Measurements from ENCODE around the gene USP47. TPM values are rescaled to one million over a fixed set of nuclear protein-coding genes. Genes with fewer than 3 reads are reported as not detected.

Gene USP47
- total and polyA plus RNA-seq, 2 donors: 37.6 to 170 TPM

GRCh38 chr11:11965192-11965591 lies 123.4 kb downstream of the USP47 start:
- H3K27ac ChIP-seq (ENCODE audit: low read depth): no peak overlapping the region
- no peaks in the 10 kb centered on the region for H3K4me1 ChIP-seq (ENCODE audit: insufficient read depth)
- no peak for DNase-seq (ENCODE audit: extremely low spot score)
- no peaks in the 10 kb centered on the region for H3K36me3 ChIP-seq (ENCODE audit: insufficient read depth)
- 81% methylated on average over 3 of the region's 3 CpGs for WGBS
- no peak overlapping the region for H3K4me3 ChIP-seq (ENCODE audit: low read depth, low read length)

GRCh38 chr11:11965656-11966353 lies 124.0 kb downstream of the USP47 start:
- Histone ChIP-seq H3K4me1 (ENCODE audit: insufficient read depth) (no peaks in the 10 kb centered on the region), H3K27ac (ENCODE audit: low read depth) (no peak overlapping the region), H3K36me3 (ENCODE audit: insufficient read depth) (no peaks in the 10 kb centered on the region), H3K4me3 (ENCODE audit: low read depth, low read length) (no peak overlapping the region)
- 94% methylated on average over 10 of the region's 10 CpGs for WGBS
- no peak for DNase-seq (ENCODE audit: extremely low spot score)

DNA sequence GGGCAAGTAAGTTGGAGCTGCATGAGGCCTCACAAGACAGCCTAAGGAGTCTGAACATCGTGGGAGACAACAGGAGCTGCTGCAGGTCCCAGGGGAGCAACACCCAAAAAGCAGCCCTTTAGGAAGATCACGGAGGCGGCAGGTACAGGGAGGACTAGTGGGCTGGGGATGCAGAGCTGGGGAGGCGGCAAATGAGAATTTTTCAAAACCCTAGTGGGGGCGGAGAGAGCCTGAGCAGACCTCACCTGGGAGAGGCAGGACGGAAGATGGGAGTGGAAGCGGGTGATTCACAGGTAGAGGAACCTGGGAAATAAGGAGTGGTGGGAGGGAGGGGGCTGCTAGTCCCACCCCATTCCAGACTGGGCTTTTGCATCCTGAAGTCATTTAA lies 124.6 kb downstream of the USP47 start:
- Histone ChIP-seq H3K4me3 (ENCODE audit: low read depth, low read length) (no peak overlapping the region), H3K27ac (ENCODE audit: low read depth) (no peak overlapping the region), H3K36me3 (ENCODE audit: insufficient read depth) (no peaks in the 10 kb centered on the region), H3K4me1 (ENCODE audit: insufficient read depth) (no peaks in the 10 kb centered on the region)
- WGBS: 97% methylated on average over 7 of the region's 7 CpGs
- DNase-seq (ENCODE audit: extremely low spot score): no peak

DNA sequence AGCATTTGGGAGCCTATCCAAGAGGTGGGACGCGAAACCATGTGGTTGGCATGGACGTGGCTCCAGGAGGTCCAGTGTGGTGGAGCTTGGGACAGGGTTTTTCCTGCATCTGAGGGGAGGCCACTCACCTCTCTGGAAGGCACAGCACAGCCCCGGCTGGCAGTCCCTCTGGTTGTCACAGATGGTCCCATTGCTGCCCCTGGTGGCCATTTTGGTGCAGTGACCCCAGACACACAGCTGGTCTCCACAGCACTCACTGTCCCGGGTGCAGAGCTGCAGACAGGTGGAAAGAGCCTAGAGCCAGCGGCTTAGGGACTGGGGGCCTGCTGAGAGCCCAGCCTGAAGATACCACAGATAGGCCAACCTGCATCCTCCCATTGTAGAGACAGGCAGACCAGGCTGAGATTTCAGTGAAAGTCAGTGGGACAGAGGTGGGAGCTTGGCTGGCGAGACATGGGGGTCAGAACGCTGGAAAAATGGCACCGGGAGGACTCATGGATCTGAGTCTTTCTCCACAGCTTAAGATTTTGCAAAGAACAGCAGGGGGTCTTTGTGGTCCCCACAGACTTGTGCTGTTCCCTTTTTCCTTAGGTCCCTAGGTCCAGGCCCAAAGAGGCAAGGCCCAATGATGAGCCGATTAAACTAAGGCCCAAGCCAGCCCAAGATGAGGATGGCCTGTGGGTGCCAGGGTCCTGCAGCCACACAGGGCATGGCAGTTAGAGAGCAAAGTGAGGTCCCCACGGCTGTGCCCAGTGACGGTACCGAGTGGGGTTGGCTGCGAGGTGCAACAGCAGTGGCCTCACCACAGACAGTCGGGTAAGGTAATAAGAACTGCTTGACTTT lies 125.3 kb downstream of the USP47 start:
- 80% methylated on average over 15 of the region's 15 CpGs for WGBS
- DNase-seq (ENCODE audit: extremely low spot score): no peak
- H3K27ac ChIP-seq (ENCODE audit: low read depth): no peak overlapping the region
- no peak overlapping the region for H3K4me3 ChIP-seq (ENCODE audit: low read depth, low read length)
- no peaks in the 10 kb centered on the region for H3K36me3 ChIP-seq (ENCODE audit: insufficient read depth)
- H3K4me1 ChIP-seq (ENCODE audit: insufficient read depth): no peaks in the 10 kb centered on the region

DNA sequence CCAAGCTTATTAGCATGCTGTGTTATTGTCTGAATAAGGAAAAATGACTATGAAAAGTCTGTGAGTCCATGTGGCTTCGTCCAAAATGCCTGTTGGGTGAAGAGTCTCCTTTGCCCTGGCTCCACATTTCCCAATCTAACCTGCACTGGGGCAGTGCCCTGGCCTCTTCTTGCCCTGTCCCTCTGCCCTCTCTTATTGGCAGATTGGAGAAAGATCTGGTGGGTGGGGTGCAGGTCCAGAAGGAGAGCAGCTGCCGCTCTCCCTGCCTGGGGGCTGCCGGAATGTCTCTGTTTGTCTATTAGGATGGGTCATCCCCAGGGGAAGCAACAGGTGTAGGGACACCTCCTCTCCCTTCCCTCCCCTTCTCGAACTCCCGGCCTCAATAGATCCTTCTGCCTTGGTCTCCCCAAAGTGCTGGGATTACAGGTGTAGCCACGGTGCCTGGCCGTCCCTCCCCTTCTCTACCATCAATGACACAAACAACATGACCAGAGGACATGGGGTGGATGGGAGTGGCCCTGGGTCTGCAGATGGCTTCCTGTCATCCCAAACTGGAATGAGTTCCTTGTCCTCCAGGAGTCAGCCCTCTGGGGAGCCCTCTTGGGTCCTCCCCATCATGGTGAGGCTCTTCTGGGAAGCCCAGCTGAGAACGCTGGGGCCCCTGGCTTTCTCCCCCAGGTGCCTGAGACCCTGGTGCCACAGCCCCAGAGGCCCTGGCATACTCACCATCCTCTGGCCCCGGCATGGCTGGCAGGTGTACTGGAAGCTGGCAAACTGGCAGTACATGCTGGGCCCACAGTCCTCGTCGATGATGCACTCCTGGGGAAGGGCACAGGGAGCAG lies 126.1 kb downstream of the USP47 start:
- Histone ChIP-seq H3K36me3 (ENCODE audit: insufficient read depth) (no peaks in the 10 kb centered on the region), H3K27ac (ENCODE audit: low read depth) (no peak overlapping the region), H3K4me1 (ENCODE audit: insufficient read depth) (no peaks in the 10 kb centered on the region), H3K4me3 (ENCODE audit: low read depth, low read length) (no peak overlapping the region)
- WGBS: 91% methylated on average over 11 of the region's 11 CpGs
- DNase-seq (ENCODE audit: extremely low spot score): no peak

DNA sequence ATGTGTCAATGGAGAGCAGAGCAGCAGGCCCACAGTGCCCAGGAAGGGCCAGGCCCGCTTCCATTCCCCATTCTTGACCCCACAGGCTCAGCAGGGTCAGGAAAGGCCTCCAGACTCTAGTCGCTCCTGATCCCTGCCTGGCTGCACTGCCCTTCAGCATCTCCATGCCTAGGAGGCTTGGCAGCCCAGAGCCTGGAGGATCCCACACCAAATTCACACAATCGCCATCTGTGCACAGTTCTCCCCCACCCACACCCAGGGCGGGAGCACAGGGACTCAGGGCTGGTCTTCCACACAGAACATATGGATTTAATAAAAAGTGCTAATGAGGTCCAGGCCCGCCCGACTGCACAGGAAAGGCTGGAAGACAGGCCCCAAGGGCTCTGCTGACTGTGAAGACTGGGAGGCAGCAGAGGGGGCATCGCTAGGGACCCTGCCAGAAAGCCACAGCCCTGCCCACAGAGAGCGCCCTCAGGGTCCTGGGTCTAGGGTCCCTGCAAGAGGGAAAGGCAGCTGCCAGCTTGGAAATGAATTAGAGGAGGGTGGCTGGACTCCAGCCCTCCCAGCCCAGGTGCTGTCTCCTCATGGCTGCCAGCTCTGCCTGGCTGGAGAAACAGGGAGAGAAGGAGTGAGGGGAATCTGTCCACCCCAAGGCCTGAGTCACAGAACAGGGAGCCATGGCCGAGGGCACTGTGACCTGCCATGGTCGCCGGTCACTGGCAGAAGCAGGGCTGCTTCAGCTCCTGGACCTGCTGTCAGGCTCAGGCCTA lies 126.9 kb downstream of the USP47 start:
- no peak overlapping the region for H3K27ac ChIP-seq (ENCODE audit: low read depth)
- no peak for DNase-seq (ENCODE audit: extremely low spot score)
- WGBS: 73% methylated on average over 11 of the region's 11 CpGs
- no peaks in the 10 kb centered on the region for H3K4me1 ChIP-seq (ENCODE audit: insufficient read depth)
- H3K36me3 ChIP-seq (ENCODE audit: insufficient read depth): no peaks in the 10 kb centered on the region
- H3K4me3 ChIP-seq (ENCODE audit: low read depth, low read length): no peak overlapping the region

DNA sequence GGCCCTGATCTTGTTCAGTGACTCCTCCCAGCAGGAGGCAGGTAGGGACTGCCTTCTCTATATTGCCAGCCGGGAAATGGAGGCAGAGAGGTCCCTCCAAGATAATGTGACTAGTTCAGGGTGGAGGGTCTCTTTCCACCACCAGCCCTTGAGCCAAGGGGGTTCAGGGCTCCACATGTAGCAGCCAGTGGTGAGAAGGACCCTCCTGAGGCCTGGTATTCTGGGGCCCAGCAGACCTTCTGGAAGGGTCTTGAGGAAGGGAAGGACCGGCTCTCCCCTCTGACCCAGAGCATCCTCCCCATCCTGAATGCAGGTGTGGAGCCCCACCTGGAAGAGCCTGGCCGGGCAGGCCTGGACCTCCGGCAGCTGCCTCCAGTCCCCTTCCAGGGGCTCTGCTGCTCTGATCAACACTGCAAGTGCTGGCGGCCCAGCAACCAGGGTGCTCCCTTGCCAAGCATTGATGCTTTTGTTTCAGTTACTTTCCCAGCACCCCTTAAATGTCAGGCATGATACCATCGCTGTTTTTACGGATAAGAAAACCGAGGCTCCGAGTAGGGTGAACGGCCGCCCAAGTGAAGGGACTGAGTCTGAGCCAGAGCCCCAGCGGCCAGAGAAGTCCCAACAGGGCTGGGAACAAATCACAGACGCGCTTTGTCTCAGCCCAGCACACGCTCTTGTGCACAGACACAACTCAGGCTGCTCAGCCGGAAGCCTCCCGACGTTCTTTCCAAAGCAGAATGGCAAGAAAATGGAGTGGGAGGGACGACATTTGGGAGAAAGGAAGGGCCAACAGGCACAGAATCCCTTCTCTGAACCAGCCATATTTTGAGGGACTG lies 127.8 kb downstream of the USP47 start:
- no peaks in the 10 kb centered on the region for H3K36me3 ChIP-seq (ENCODE audit: insufficient read depth)
- no peak for DNase-seq (ENCODE audit: extremely low spot score)
- H3K27ac ChIP-seq (ENCODE audit: low read depth): no peak overlapping the region
- no peak overlapping the region for H3K4me3 ChIP-seq (ENCODE audit: low read depth, low read length)
- 61% methylated on average over 19 of the region's 19 CpGs for WGBS
- no peaks in the 10 kb centered on the region for H3K4me1 ChIP-seq (ENCODE audit: insufficient read depth)

GRCh38 chr11:11970556-11970955 lies 128.8 kb downstream of the USP47 start:
- 76% methylated on average over 2 of the region's 2 CpGs for WGBS
- no peaks in the 10 kb centered on the region for H3K36me3 ChIP-seq (ENCODE audit: insufficient read depth)
- DNase-seq (ENCODE audit: extremely low spot score): no peak
- no peaks in the 10 kb centered on the region for H3K4me1 ChIP-seq (ENCODE audit: insufficient read depth)
- H3K27ac ChIP-seq (ENCODE audit: low read depth): no peak overlapping the region
- H3K4me3 ChIP-seq (ENCODE audit: low read depth, low read length): no peak overlapping the region

DNA sequence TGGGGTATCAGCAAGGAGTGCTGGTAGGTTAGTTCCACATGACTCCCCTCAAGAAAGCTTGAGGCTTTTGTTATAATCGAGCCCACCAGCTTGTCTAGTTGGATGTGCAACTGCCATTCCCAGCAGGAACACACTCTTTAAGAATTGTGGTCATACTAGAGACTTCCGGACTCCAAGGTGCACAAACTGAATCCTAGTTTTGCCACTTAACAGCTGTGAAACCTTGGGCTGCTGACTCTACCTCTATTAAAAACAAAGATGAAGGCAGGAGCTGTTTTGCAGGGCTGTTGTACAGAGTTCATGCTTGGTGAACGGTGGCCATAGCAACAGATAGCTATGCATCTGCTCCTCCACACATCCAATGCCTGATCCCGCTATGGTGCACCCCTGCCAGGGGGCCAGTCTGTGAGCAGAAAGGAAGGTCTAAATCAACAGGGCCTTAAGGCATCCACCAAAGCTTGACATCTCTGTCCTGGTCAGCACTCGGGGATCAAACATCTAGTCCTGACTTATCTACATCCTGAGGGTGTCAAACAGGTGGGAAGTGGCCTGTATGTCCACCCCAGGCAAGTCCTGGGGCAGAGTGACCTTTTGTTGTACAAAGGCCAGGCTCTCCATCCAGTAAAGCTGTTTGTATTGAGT lies 130.3 kb downstream of the USP47 start:
- Histone ChIP-seq H3K27ac (ENCODE audit: low read depth) (no peak overlapping the region), H3K4me3 (ENCODE audit: low read depth, low read length) (no peak overlapping the region), H3K4me1 (ENCODE audit: insufficient read depth) (no peaks in the 10 kb centered on the region), H3K36me3 (ENCODE audit: insufficient read depth) (no peaks in the 10 kb centered on the region)
- 66% methylated on average over 5 of the region's 5 CpGs for WGBS
- DNase-seq (ENCODE audit: extremely low spot score): no peak

DNA sequence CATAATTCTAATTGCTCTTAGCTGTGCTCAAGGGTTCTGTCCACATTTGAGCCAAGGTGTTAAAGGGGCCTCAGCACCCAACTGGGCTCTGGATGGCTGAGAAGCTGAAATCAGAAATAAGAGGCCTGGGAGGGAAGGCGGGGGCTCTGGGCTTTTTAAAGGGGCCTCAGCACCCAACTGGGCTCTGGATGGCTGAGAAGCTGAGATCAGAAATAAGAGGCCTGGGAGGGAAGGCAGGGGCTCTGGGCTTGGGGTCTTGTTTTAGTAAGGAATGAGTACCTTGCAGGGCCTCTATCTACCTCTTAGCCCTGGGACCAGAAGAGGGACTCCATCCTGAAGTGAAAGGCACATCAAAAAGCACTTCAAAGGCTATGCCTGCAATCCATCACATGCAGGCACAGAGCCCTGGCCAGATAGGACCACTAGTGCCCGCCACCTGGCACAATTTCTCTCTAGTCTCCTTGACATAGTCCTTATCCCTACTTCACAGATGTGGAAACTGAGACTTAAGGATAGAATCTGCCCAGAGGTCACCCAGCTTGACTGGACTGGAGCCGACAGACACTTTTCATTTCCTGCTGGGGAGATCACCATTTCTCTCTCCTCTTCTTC lies 131.1 kb downstream of the USP47 start:
- WGBS: 87% methylated on average over 3 of the region's 3 CpGs
- DNase-seq (ENCODE audit: extremely low spot score): no peak
- no peak overlapping the region for H3K4me3 ChIP-seq (ENCODE audit: low read depth, low read length)
- no peaks in the 10 kb centered on the region for H3K4me1 ChIP-seq (ENCODE audit: insufficient read depth)
- no peaks in the 10 kb centered on the region for H3K36me3 ChIP-seq (ENCODE audit: insufficient read depth)
- peak overlapping the region; percentile 46 for H3K27ac ChIP-seq (ENCODE audit: low read depth)

DNA sequence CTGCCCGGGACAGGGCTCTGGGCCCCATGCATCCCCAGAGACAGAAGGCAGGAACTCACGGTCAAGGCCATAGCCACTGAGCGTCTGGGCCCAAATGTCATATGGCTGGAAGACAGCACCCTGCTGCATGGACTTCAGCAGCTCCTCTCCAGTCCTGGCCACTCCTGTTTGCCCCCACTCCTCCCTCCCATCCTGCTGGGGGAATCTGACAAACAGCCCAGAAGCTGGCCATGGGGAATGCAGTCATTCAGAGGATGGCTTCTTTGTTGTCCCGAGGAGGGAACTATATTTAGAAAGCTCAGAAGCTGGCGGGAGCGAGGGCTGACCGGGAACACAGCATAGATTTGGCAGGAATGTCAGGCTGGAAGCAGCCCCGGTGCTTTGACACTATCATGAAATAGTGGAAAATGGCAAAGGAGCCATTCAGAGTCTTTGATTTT lies 131.6 kb downstream of the USP47 start:
- DNase-seq (ENCODE audit: extremely low spot score): peak; percentile 29
- Histone ChIP-seq H3K4me1 (ENCODE audit: insufficient read depth) (no peaks in the 10 kb centered on the region), H3K27ac (ENCODE audit: low read depth) (peak overlapping the region; percentile 46), H3K4me3 (ENCODE audit: low read depth, low read length) (no peak overlapping the region), H3K36me3 (ENCODE audit: insufficient read depth) (no peaks in the 10 kb centered on the region)
- 21% methylated on average over 8 of the region's 8 CpGs for WGBS

DNA sequence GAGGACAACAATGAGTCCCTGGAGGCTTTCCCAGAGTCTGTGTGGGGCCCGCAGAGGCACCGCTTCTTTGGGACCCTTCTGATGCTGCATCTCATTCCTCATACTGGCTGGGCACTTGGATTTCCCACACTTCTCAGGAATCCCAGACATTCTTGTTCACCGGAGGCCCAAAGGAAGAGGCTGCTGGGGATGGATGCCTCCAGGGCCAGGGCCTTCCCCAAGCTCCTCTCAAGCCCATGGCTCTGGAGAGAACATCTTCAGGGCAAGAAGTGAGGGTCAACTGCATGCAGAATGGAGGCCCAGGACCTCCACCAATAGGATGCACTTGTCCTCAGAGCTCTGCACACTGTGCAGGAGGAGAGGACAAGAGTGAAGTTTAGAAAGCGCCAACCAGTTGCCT lies 132.1 kb downstream of the USP47 start:
- no peak overlapping the region for H3K27ac ChIP-seq (ENCODE audit: low read depth)
- no peak overlapping the region for H3K4me3 ChIP-seq (ENCODE audit: low read depth, low read length)
- 51% methylated on average over 4 of the region's 4 CpGs for WGBS
- no peaks in the 10 kb centered on the region for H3K4me1 ChIP-seq (ENCODE audit: insufficient read depth)
- H3K36me3 ChIP-seq (ENCODE audit: insufficient read depth): no peaks in the 10 kb centered on the region
- no peak for DNase-seq (ENCODE audit: extremely low spot score)
